DOHH2 (cell line): ENCODE results near the gene CACNB4.

ENCODE experiments used
- H3F3A ChIP-seq: fragments of 200-600 bp; sonication (generic), shearing (Covaris generic); 2 replicates; pipeline ENCODE4 v1.6.0; 2016; ENCODE audit warnings: antibody characterized with exemption, mild to moderate bottlenecking; ENCODE audit not compliant: control insufficient read depth, insufficient read depth
- H3K27ac ChIP-seq: fragments of 200-600 bp; sonication (generic); 2 replicates; pipeline ENCODE4 v1.5.1; 2014; ENCODE audit warnings: low read depth, mild to moderate bottlenecking, low read length, moderate library complexity
- H3K27me3 ChIP-seq: fragments of 200-600 bp; sonication (generic); 2 replicates; pipeline ENCODE4 v1.6.1; 2014; ENCODE audit warnings: mild to moderate bottlenecking, low read length, mixed read lengths; ENCODE audit not compliant: control insufficient read depth
- H3K36me3 ChIP-seq: fragments of 200-600 bp; sonication (generic); 2 replicates; pipeline ENCODE4 v1.6.1; 2014; ENCODE audit warnings: mild to moderate bottlenecking, low read length, moderate library complexity, mixed read lengths; ENCODE audit not compliant: control insufficient read depth
- H3K4me1 ChIP-seq: fragments of 200-600 bp; sonication (generic); 2 replicates; pipeline ENCODE4 v1.6.1; 2014; ENCODE audit warnings: mild to moderate bottlenecking, low read length, mixed read lengths; ENCODE audit not compliant: control insufficient read depth
- H3K4me2 ChIP-seq: fragments of 200-600 bp; sonication (generic); 2 replicates; pipeline ENCODE4 v1.6.0; 2014; ENCODE audit warnings: mild to moderate bottlenecking, low read length, moderate library complexity
- H3K4me3 ChIP-seq: fragments of 200-600 bp; sonication (generic); 2 replicates; pipeline ENCODE4 v1.5.1; 2014; ENCODE audit warnings: mild to moderate bottlenecking, low read length, mixed read lengths
- H3K79me2 ChIP-seq: fragments of 200-600 bp; sonication (generic); 2 replicates; pipeline ENCODE4 v1.6.1; 2014; ENCODE audit warnings: mild to moderate bottlenecking, low read length, mixed read lengths; ENCODE audit not compliant: control insufficient read depth
- H3K9me2 ChIP-seq: fragments of 200-600 bp; sonication (generic); replicated peaks from 2 replicates; pipeline ENCODE4 v1.6.1; 2014; ENCODE audit warnings: mild to moderate bottlenecking, low read length, mixed read lengths; ENCODE audit not compliant: control insufficient read depth
- H3K9me3 ChIP-seq: fragments of 200-600 bp; sonication (generic); 2 replicates; pipeline ENCODE4 v1.6.1; 2014; ENCODE audit warnings: antibody characterized with exemption, low read length, mixed read lengths; ENCODE audit not compliant: control insufficient read depth, insufficient read depth
- H4K20me1 ChIP-seq: fragments of 200-600 bp; sonication (generic); 2 replicates; pipeline ENCODE4 v1.6.0; 2014; ENCODE audit warnings: low read depth, mild to moderate bottlenecking, antibody characterized with exemption, low read length, moderate library complexity; ENCODE audit not compliant: control insufficient read depth, insufficient read depth
- EZH2phosphoT487 ChIP-seq: fragments of 200-600 bp; sonication (generic); IDR thresholded peaks from 2 replicates; pipeline ENCODE4 v1.6.1; 2017; ENCODE audit warnings: borderline replicate concordance, mild to moderate bottlenecking, antibody characterized with exemption, low read length, moderate library complexity, mixed read lengths
- TF ChIP-seq, protein P1 (sequence below): fragments of 200-600 bp; sonication (generic); IDR thresholded peaks from one replicate; pipeline ENCODE4 v1.5.1; 2014; ENCODE audit warnings: antibody characterized with exemption, mild to moderate bottlenecking, low read depth, low read length; ENCODE audit not compliant: poor library complexity, severe bottlenecking

The CACNB4 gene

DNA sequence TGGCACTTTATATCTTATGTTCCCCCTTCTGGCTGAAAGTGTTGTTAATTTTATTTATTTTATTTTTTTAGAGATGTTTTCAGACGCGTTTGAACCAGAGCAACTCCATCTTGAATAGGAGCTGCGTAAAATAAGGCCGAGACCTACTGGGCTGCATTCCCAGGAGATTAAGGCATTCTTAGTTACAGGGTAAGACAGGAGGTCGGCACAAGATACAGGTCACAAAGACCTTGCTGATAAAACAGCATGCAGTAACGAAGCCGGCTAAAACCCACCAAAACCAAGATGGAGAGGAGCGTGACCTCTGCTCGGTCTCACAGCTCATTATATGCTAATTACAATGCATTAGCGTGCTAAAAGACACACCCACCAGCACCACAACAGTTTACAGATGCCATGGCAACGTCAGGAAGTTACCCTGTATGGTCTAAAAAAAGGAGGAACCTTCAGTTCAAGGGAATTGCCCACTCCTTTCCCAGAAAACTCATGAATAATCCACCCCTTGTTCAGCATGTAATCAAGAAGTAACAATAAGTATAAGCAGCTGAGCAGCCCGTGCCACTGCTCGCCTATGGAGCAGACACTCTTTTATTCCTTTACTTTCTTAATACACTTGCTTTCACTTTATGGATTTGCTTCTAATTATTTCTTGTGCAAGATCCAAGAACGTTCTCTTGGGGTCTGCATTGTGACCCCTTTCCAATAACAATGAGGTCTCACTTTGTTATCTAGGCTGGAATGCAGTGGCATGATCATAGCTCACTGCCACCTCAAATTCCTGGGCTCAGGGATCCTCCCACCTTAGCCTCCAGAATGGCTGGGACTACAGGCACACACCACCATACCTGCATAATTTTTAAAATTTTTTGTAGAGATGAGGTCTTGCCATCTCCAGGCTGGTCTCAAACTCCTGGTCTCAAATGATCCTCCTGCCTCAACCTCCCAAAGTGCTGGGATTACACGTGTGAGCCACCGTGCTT, 55.9 kb downstream of the CACNB4 start:
- H3K9me2 ChIP-seq = no peaks in the 10 kb centered on the region

DNA sequence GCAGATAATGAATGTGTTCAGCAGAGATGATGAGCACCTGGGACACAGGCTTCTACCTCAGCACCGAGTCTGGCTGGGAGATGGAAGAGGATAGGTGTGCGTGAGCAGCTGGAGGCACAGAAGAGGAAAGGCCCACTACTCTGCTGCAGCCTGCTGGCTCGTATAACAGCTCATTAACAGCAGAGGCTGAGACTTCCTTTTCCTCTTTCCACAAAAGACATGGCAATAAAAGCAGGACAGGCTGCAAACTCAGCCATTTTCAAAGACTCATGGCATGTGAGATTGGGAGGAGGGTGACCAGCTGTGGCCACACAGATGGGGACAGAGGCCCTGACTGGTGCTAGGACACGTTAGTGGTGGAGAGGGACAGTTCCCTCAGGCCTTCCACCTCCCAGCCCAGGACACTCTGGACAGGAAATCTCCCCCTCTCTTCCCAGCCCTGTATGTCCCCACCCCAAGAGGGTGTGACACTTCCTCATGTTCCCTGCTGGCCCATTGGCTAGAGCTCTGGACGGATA, 60.3 kb downstream of the CACNB4 start:
- no peaks in the 10 kb centered on the region for H3K9me2 ChIP-seq
- H3K9me3 ChIP-seq = no peaks in the 10 kb centered on the region
- H4K20me1 ChIP-seq = no peaks in the 10 kb centered on the region
- no peaks in the 10 kb centered on the region for H3F3A ChIP-seq
- H3K4me1 ChIP-seq = no peaks in the 10 kb centered on the region
- no peaks in the 10 kb centered on the region for H3K27me3 ChIP-seq
- no peak overlapping the region for H3K4me2 ChIP-seq
- H3K27ac ChIP-seq = no peak overlapping the region
- TF ChIP-seq EZH2phosphoT487 = no peak
- TF ChIP-seq, protein P1, sequence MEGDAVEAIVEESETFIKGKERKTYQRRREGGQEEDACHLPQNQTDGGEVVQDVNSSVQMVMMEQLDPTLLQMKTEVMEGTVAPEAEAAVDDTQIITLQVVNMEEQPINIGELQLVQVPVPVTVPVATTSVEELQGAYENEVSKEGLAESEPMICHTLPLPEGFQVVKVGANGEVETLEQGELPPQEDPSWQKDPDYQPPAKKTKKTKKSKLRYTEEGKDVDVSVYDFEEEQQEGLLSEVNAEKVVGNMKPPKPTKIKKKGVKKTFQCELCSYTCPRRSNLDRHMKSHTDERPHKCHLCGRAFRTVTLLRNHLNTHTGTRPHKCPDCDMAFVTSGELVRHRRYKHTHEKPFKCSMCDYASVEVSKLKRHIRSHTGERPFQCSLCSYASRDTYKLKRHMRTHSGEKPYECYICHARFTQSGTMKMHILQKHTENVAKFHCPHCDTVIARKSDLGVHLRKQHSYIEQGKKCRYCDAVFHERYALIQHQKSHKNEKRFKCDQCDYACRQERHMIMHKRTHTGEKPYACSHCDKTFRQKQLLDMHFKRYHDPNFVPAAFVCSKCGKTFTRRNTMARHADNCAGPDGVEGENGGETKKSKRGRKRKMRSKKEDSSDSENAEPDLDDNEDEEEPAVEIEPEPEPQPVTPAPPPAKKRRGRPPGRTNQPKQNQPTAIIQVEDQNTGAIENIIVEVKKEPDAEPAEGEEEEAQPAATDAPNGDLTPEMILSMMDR = no peak
- H3K4me3 ChIP-seq = no peak overlapping the region
- H3K79me2 ChIP-seq = no peaks in the 10 kb centered on the region
- H3K36me3 ChIP-seq = no peaks in the 10 kb centered on the region

More for the DNA sequence above, 55.9 kb downstream of the CACNB4 start:
- no peak overlapping the region for H3K27ac ChIP-seq
- H3F3A ChIP-seq = no peaks in the 10 kb centered on the region
- H3K79me2 ChIP-seq = no peaks in the 10 kb centered on the region
- no peak for TF ChIP-seq EZH2phosphoT487
- TF ChIP-seq, protein P1 = no peak
- H3K36me3 ChIP-seq = no peaks in the 10 kb centered on the region
- no peaks in the 10 kb centered on the region for H3K9me3 ChIP-seq
- peaks cover 12% of the 10 kb centered on the region for H3K4me1 ChIP-seq
- no peaks in the 10 kb centered on the region for H4K20me1 ChIP-seq
- no peak overlapping the region for H3K4me2 ChIP-seq
- no peak overlapping the region for H3K4me3 ChIP-seq
- no peaks in the 10 kb centered on the region for H3K27me3 ChIP-seq

DNA sequence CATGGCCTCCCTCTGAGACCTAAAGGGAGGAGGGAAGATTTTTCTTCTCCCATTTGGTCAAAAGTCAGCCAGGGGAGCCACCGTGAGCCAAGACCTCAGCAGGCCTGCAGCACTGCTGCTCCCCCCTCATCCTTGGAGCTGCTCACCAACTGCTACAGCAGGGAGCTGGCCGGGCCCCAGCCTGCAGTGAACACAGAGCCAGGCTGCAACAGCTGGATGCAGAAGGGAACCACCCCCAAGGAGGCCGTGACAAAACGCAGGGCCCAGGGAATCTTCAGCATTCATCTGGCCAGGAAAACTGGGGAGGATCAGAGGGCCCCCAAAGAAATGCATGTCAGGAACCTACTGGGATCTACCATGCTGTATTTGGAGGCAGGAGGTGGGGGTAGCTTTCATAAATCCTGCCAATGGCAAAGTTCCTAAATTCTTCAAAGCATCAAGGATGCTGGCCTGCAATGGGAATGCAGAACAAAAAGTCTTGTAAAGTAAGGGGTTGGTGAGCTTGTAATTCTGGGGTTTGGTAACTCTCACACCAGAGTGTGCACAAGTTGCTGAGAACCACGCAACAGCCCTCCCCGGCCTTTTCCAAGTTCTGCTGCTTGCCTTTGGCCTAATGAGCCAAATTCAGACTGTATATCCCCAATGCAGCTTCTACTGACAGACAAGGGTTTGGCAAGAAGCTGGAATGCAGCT, 61.0 kb downstream of the CACNB4 start:
- no peaks in the 10 kb centered on the region for H3K36me3 ChIP-seq
- no peaks in the 10 kb centered on the region for H4K20me1 ChIP-seq
- H3K27me3 ChIP-seq = no peaks in the 10 kb centered on the region
- no peak overlapping the region for H3K4me3 ChIP-seq
- H3K79me2 ChIP-seq = no peaks in the 10 kb centered on the region
- no peak for TF ChIP-seq EZH2phosphoT487
- TF ChIP-seq, protein P1 = no peak
- H3K4me1 ChIP-seq = no peaks in the 10 kb centered on the region
- no peaks in the 10 kb centered on the region for H3K9me2 ChIP-seq
- H3K27ac ChIP-seq = no peak overlapping the region
- H3F3A ChIP-seq = no peaks in the 10 kb centered on the region
- H3K4me2 ChIP-seq = no peak overlapping the region
- H3K9me3 ChIP-seq = no peaks in the 10 kb centered on the region
